HepG2 (cell line): ENCODE data around the gene TMTC4. TPM values are rescaled to one million over a fixed set of nuclear protein-coding genes. Genes with fewer than 3 reads are reported as not detected.

ENCODE experiments used
- CTCF ChIP-seq: sonication (generic); formaldehyde crosslinking; IDR thresholded peaks from 2 replicates; pipeline ENCODE4 v1.5.0; 2020; ENCODE audit warnings: mild to moderate bottlenecking, missing genetic modification reagents, moderate library complexity
- FOXK1 ChIP-seq: sonication (generic); formaldehyde crosslinking; IDR thresholded peaks from 2 replicates; pipeline ENCODE4 v1.4.0; 2020; ENCODE audit warnings: low read depth, missing genetic modification reagents, borderline replicate concordance
- GFI1 ChIP-seq: sonication (generic); formaldehyde crosslinking; IDR thresholded peaks from 2 replicates; pipeline ENCODE4 v1.5.0; 2020; ENCODE audit warnings: missing genetic modification reagents, mild to moderate bottlenecking, borderline replicate concordance
- KLF16 ChIP-seq, 2 experiments: sonication (generic) in 1 of 2; formaldehyde crosslinking in 1 of 2; IDR thresholded peaks; 2 replicates each; pipeline versions ENCODE4 v1.6.1 to v1.8.0; 2016 to 2023; ENCODE audit warnings: missing genetic modification reagents in 2 of 2, missing compliant biosample characterization in 1 of 2
- NCOA2 ChIP-seq: sonication (generic); formaldehyde crosslinking; IDR thresholded peaks from 2 replicates; pipeline ENCODE4 v1.8.0; 2022; ENCODE audit warnings: inconsistent platforms
- NFE2L1 ChIP-seq: sonication (generic); formaldehyde crosslinking; IDR thresholded peaks from 2 replicates; pipeline ENCODE4 v1.4.0; 2020; ENCODE audit warnings: missing genetic modification reagents, mild to moderate bottlenecking, borderline replicate concordance
- YEATS4 ChIP-seq: sonication (generic); formaldehyde crosslinking; IDR thresholded peaks from 2 replicates; pipeline ENCODE4 v1.4.0; 2020; ENCODE audit warnings: missing genetic modification reagents, borderline replicate concordance
- ZMYM4 ChIP-seq: sonication (generic); formaldehyde crosslinking; IDR thresholded peaks from 2 replicates; pipeline ENCODE4 v1.8.1; 2023; ENCODE audit warnings: mild to moderate bottlenecking, missing genetic modification reagents
- ZNF7 ChIP-seq: IDR thresholded peaks from 2 replicates; pipeline ENCODE4 v1.6.1; 2016; ENCODE audit warnings: missing biosample characterization, missing genetic modification reagents
- ZNF891 ChIP-seq: sonication (generic); formaldehyde crosslinking; IDR thresholded peaks from 2 replicates; pipeline ENCODE4 v1.5.0; 2020; ENCODE audit warnings: mild to moderate bottlenecking, missing genetic modification reagents
- polyA plus RNA-seq, 8 experiments: library from polyadenylated mRNA; depleted of rRNA in 3 of 8; stranded (reverse) in 7 of 8; unstranded in 1 of 8; fragments of >200 nt; fragmentation: Illumina TruSeq in 4 of 8; extraction: Trizol in 4 of 8; gene quantifications; 2 replicates each; pipeline versions ENCODE4 v1.2.1 to v1.2.3, GENCODE V29; 2011 to 2016; ENCODE audit warnings: low read depth in 4 of 8, missing spikeins in 1 of 8, mixed read lengths in 1 of 8; ENCODE audit not compliant: insufficient read depth in 1 of 8
- total RNA-seq, 5 experiments: library from RNA; depleted of rRNA; stranded (reverse); fragments of >200 nt; fragmentation: Illumina TruSeq; extraction: Trizol; gene quantifications; 2 replicates each; pipeline ENCODE4 v1.2.3, GENCODE V29; 2016; ENCODE audit warnings: low read depth in 1 of 5
- TF ChIP-seq, protein P1 (sequence below): sonication (generic); formaldehyde crosslinking; IDR thresholded peaks from 2 replicates; pipeline ENCODE4 v1.4.0; 2020; ENCODE audit warnings: missing genetic modification reagents
- TF ChIP-seq, protein P2 (sequence below): sonication (generic); formaldehyde crosslinking; IDR thresholded peaks from 2 replicates; pipeline ENCODE4 v1.4.0; 2020; ENCODE audit warnings: missing genetic modification reagents

TMTC4 gene
- total and polyA plus RNA-seq, 2 of the 13 experiments (the other 11 are each of a cell fraction or from before 2014, with no cell fraction given), result 16.0 to 22.6 TPM

- TF ChIP-seq NFE2L1, result no peak
- TF ChIP-seq NCOA2 (CRISPR knock-in tag), result no peak
- TF ChIP-seq, protein P1, sequence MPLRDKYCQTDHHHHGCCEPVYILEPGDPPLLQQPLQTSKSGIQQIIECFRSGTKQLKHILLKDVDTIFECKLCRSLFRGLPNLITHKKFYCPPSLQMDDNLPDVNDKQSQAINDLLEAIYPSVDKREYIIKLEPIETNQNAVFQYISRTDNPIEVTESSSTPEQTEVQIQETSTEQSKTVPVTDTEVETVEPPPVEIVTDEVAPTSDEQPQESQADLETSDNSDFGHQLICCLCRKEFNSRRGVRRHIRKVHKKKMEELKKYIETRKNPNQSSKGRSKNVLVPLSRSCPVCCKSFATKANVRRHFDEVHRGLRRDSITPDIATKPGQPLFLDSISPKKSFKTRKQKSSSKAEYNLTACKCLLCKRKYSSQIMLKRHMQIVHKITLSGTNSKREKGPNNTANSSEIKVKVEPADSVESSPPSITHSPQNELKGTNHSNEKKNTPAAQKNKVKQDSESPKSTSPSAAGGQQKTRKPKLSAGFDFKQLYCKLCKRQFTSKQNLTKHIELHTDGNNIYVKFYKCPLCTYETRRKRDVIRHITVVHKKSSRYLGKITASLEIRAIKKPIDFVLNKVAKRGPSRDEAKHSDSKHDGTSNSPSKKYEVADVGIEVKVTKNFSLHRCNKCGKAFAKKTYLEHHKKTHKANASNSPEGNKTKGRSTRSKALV (CRISPR knock-in tag), result no peak
- TF ChIP-seq YEATS4 (CRISPR knock-in tag), result 0 out of 2 replicates have a peak, but pooled peaks have one; percentile 27
- TF ChIP-seq ZMYM4 (CRISPR knock-in tag), result peak; percentile 53
- 0 out of 4 replicates have a peak, but pooled peaks of 1 of the 2 experiments have one; percentile 24 for TF ChIP-seq KLF16 (CRISPR knock-in tag; IDR thresholded peaks at IDR 0.05)
- peak; percentile 80 for TF ChIP-seq CTCF (CRISPR knock-in tag)
- TF ChIP-seq FOXK1 (CRISPR knock-in tag), result no peak
- TF ChIP-seq, protein P2, sequence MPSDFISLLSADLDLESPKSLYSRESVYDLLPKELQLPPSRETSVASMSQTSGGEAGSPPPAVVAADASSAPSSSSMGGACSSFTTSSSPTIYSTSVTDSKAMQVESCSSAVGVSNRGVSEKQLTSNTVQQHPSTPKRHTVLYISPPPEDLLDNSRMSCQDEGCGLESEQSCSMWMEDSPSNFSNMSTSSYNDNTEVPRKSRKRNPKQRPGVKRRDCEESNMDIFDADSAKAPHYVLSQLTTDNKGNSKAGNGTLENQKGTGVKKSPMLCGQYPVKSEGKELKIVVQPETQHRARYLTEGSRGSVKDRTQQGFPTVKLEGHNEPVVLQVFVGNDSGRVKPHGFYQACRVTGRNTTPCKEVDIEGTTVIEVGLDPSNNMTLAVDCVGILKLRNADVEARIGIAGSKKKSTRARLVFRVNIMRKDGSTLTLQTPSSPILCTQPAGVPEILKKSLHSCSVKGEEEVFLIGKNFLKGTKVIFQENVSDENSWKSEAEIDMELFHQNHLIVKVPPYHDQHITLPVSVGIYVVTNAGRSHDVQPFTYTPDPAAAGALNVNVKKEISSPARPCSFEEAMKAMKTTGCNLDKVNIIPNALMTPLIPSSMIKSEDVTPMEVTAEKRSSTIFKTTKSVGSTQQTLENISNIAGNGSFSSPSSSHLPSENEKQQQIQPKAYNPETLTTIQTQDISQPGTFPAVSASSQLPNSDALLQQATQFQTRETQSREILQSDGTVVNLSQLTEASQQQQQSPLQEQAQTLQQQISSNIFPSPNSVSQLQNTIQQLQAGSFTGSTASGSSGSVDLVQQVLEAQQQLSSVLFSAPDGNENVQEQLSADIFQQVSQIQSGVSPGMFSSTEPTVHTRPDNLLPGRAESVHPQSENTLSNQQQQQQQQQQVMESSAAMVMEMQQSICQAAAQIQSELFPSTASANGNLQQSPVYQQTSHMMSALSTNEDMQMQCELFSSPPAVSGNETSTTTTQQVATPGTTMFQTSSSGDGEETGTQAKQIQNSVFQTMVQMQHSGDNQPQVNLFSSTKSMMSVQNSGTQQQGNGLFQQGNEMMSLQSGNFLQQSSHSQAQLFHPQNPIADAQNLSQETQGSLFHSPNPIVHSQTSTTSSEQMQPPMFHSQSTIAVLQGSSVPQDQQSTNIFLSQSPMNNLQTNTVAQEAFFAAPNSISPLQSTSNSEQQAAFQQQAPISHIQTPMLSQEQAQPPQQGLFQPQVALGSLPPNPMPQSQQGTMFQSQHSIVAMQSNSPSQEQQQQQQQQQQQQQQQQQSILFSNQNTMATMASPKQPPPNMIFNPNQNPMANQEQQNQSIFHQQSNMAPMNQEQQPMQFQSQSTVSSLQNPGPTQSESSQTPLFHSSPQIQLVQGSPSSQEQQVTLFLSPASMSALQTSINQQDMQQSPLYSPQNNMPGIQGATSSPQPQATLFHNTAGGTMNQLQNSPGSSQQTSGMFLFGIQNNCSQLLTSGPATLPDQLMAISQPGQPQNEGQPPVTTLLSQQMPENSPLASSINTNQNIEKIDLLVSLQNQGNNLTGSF, result no peak
- no peak for TF ChIP-seq ZNF7 (CRISPR knock-in tag)
- TF ChIP-seq ZNF891 (CRISPR knock-in tag), result no peak
- TF ChIP-seq GFI1 (CRISPR knock-in tag), result no peak
Observed at GRCh38 chr13:100721885-100722512, 47.4 kb upstream of the TMTC4 start (continued).
